ENCODE data around the gene PRR15. TPM values are rescaled to one million over a fixed set of nuclear protein-coding genes. Genes with fewer than 3 reads are reported as not detected.

Gene PRR15
- total and polyA plus RNA-seq, 2 of the 8 experiments (the other 6 are each of a cell fraction or from before 2014, with no cell fraction given), result 4.9 to 7.9 TPM

DNA sequence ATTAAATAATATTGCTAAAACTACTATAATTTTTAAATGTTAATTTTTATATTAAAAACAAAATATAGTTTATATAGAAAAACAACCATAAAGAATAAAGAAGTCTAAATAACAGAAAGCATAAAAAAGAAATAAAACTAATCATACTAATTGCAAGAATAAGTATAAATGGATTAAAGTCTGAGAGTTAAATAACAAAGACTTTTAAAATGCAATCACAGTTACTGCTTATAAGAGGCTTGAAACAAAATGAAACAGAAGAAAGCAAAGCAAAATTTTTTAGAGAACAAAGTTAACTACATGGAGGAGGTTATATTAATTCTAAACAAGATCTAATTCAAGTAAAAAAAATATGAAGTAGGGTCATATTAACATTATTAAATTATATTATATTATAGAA is 41.1 kb downstream of the PRR15 start:
- no peaks in the 10 kb centered on the region for H3K27me3 ChIP-seq (replicated peaks in 1 of 4; ENCODE audit: control insufficient read depth in 3 of 4, extremely low read depth in 1 of 4, insufficient read depth in 3 of 4, low read length in 3 of 4)
- no peak overlapping the region for H3K4me3 ChIP-seq (ENCODE audit: extremely low read depth in 1 of 4, insufficient read depth in 2 of 4, low read depth in 3 of 4, low read length in 4 of 4)
- H3K4me2 ChIP-seq (ENCODE audit: insufficient read depth in 1 of 2, low read depth in 2 of 2, low read length in 2 of 2), result no peak overlapping the region
- H4K20me1 ChIP-seq (replicated peaks in 1 of 2; ENCODE audit: control insufficient read depth in 1 of 2, insufficient read depth in 2 of 2, low read length in 2 of 2), result no peaks in the 10 kb centered on the region
- H2BK20ac ChIP-seq (ENCODE audit: low read length), result no peak overlapping the region
- H4K5ac ChIP-seq (ENCODE audit: insufficient read length, low read depth, low read length), result no peak overlapping the region
- no peak overlapping the region for H4K8ac ChIP-seq (ENCODE audit: extremely low read depth, insufficient read depth, low read length)
- H3K9me3 ChIP-seq (ENCODE audit: insufficient read depth in 2 of 2, low read depth in 1 of 2, low read length in 1 of 2), result no peaks in the 10 kb centered on the region
- H2BK5ac ChIP-seq (ENCODE audit: low read depth, low read length), result no peak overlapping the region
- TF ChIP-seq RXRA (IDR thresholded peaks at IDR 0.05; ENCODE audit: insufficient read depth, low read depth, low read length), result no peak
- TF ChIP-seq SP4 (IDR thresholded peaks at IDR 0.05; ENCODE audit: low read length), result no peak
- TF ChIP-seq, protein P1, sequence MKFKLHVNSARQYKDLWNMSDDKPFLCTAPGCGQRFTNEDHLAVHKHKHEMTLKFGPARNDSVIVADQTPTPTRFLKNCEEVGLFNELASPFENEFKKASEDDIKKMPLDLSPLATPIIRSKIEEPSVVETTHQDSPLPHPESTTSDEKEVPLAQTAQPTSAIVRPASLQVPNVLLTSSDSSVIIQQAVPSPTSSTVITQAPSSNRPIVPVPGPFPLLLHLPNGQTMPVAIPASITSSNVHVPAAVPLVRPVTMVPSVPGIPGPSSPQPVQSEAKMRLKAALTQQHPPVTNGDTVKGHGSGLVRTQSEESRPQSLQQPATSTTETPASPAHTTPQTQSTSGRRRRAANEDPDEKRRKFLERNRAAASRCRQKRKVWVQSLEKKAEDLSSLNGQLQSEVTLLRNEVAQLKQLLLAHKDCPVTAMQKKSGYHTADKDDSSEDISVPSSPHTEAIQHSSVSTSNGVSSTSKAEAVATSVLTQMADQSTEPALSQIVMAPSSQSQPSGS (IDR thresholded peaks at IDR 0.05; ENCODE audit: low read length), result no peak
- TF ChIP-seq KDM5A (IDR thresholded peaks at IDR 0.05; ENCODE audit: low read length), result no peak
- TF ChIP-seq TEAD4 (IDR thresholded peaks at IDR 0.05; ENCODE audit: low read depth, low read length), result no peak
- no peak for TF ChIP-seq SUZ12 (IDR thresholded peaks at IDR 0.05; ENCODE audit: low read length)
- no peak for TF ChIP-seq TAF7 (optimal IDR thresholded peaks at IDR 0.05; ENCODE audit: borderline replicate concordance, low read depth, low read length)
- no peak for TF ChIP-seq ASH2L (IDR thresholded peaks at IDR 0.05; ENCODE audit: low read length)
- no peak for TF ChIP-seq CBX5 (IDR thresholded peaks at IDR 0.05; ENCODE audit: low read depth, low read length)
- TF ChIP-seq, protein P2, sequence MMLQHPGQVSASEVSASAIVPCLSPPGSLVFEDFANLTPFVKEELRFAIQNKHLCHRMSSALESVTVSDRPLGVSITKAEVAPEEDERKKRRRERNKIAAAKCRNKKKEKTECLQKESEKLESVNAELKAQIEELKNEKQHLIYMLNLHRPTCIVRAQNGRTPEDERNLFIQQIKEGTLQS (IDR thresholded peaks at IDR 0.05; ENCODE audit: insufficient read depth, low read depth, low read length), result no peak
- no peak for TF ChIP-seq GABPA (IDR thresholded peaks at IDR 0.05; ENCODE audit: borderline replicate concordance, insufficient read depth, low read length)
- TF ChIP-seq CHD1 (IDR thresholded peaks at IDR 0.05; ENCODE audit: low read depth, low read length), result no peak
- TF ChIP-seq, protein P3, sequence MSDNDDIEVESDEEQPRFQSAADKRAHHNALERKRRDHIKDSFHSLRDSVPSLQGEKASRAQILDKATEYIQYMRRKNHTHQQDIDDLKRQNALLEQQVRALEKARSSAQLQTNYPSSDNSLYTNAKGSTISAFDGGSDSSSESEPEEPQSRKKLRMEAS (IDR thresholded peaks at IDR 0.05), result no peak
- H3K79me1 ChIP-seq (ENCODE audit: low read depth, low read length), result no peaks in the 10 kb centered on the region
- no peak overlapping the region for H3K14ac ChIP-seq (ENCODE audit: insufficient read length)
- no peak overlapping the region for H3K9ac ChIP-seq (replicated peaks in 1 of 4; ENCODE audit: extremely low read depth in 1 of 4, low read depth in 3 of 4, low read length in 3 of 4)
- POLR2A ChIA-PET (ENCODE audit: partially characterized antibody), result no interaction called here
- no peak overlapping the region for H4K91ac ChIP-seq (replicated peaks; ENCODE audit: insufficient read length, low read length)
- H2AK5ac ChIP-seq (ENCODE audit: low read depth, low read length), result no peak overlapping the region
- no peak overlapping the region for H3K56ac ChIP-seq (replicated peaks; ENCODE audit: insufficient read length, low read depth, low read length)
- no peaks in the 10 kb centered on the region for H3K36me3 ChIP-seq (ENCODE audit: control insufficient read depth in 2 of 4, insufficient read depth in 4 of 4, low read length in 3 of 4)
- CTCF ChIA-PET (ENCODE audit: partially characterized antibody), result interaction anchor here (0.9 to 1.0 kb wide), 2 partner anchors 15 to 16 kb away, joined by 3 read pairs; no protein-coding TSS in a partner anchor
- H2BK120ac ChIP-seq (replicated peaks; ENCODE audit: low read depth, low read length), result no peak overlapping the region
- no peak overlapping the region for H2BK15ac ChIP-seq (ENCODE audit: low read length)
- H3K23ac ChIP-seq (ENCODE audit: insufficient read length), result no peak overlapping the region
- no peak for FAIRE-seq
- H2BK12ac ChIP-seq (ENCODE audit: low read depth, low read length), result no peak overlapping the region
- no peaks in the 10 kb centered on the region; the same call in 1 of the 2 replicates for H3K23me2 ChIP-seq (ENCODE audit: low read depth, low read length)
- H3K27ac ChIP-seq (ENCODE audit: low read depth, low read length), result no peak overlapping the region
- peaks cover 0 to 4% (median 3%) of the 10 kb centered on the region in 4 experiments; a peak in 3 of 7 replicates for H3K4me1 ChIP-seq (replicated peaks in 1 of 4; ENCODE audit: control insufficient read depth in 3 of 4, insufficient read depth in 4 of 4, low read length in 3 of 4)
- H3K79me2 ChIP-seq (ENCODE audit: control insufficient read depth in 1 of 2, insufficient read depth in 2 of 2, low read length in 2 of 2), result no peaks in the 10 kb centered on the region
- DNase-seq (ENCODE audit: low read depth in 1 of 2, low spot score in 2 of 2), result no peak
- H2AFZ ChIP-seq (ENCODE audit: low read length), result no peak overlapping the region
- no peak overlapping the region for H3K18ac ChIP-seq (ENCODE audit: extremely low read depth, low read length)
- H3K4ac ChIP-seq (replicated peaks; ENCODE audit: insufficient read length, low read depth, low read length), result no peak overlapping the region

All from H1 (cell line).